K562 (cell line): ENCODE results near the gene SNW1. TPM values are rescaled to one million over a fixed set of nuclear protein-coding genes. Genes with fewer than 3 reads are reported as not detected.

Source experiments
- BDP1 ChIP-seq: IDR thresholded peaks from 3 replicates; pipeline ENCODE4 v1.6.1; 2011; ENCODE audit not compliant: insufficient read length, insufficient read depth
- GABPB2 ChIP-seq: fragments of 250-450 bp; sonication (Bioruptor Pico); conservative IDR thresholded peaks from 2 replicates; pipeline ENCODE4 v1.5.1; 2021; ENCODE audit warnings: mild to moderate bottlenecking
- HDAC1 ChIP-seq, 2 experiments: fragments of 450-650 bp; IDR thresholded peaks; 2 replicates each; pipeline ENCODE4 v1.6.1; 2016 to 2017; ENCODE audit warnings: inconsistent platforms in 1 of 2, mild to moderate bottlenecking in 1 of 2, moderate library complexity in 1 of 2
- PHF8 ChIP-seq: fragments of 200-600 bp; sonication (generic); IDR thresholded peaks from 2 replicates; pipeline ENCODE4 v1.6.1; 2012; ENCODE audit warnings: mixed run types, mild to moderate bottlenecking, inconsistent platforms, low read length, moderate library complexity, borderline replicate concordance
- SAP30 ChIP-seq: fragments of 200-600 bp; sonication (generic); IDR thresholded peaks from 2 replicates; pipeline ENCODE4 v1.6.1; 2012; ENCODE audit warnings: borderline replicate concordance, low read depth, mild to moderate bottlenecking, moderate library complexity, low read length, control low read depth, inconsistent platforms; ENCODE audit not compliant: insufficient read depth, poor library complexity, severe bottlenecking
- SMAD4 ChIP-seq: fragments of 250-450 bp; sonication (Bioruptor Pico); conservative IDR thresholded peaks from 2 replicates; pipeline ENCODE4 v1.8.0; 2021; ENCODE audit warnings: inconsistent platforms, mild to moderate bottlenecking, moderate library complexity
- SRF ChIP-seq, 2 experiments: fragments of 250-450, 450-650 bp in 1 of 2; sonication (Bioruptor Pico) in 1 of 2; sonication (generic) in 1 of 2; formaldehyde crosslinking; IDR thresholded peaks; 2 replicates each; pipeline versions ENCODE4 v1.5.0 to v1.5.1; 2020 to 2022; ENCODE audit warnings: mild to moderate bottlenecking in 1 of 2, missing genetic modification reagents in 1 of 2
- TAF7 ChIP-seq: fragments of 450-650 bp; IDR thresholded peaks from 2 replicates; pipeline ENCODE4 v1.6.1; 2016; ENCODE audit warnings: missing genetic modification characterization, missing compliant biosample characterization
- ZNF561 ChIP-seq: fragments of 450-650 bp; formaldehyde crosslinking; conservative IDR thresholded peaks from 2 replicates; pipeline ENCODE4 v1.4.0; 2020; ENCODE audit warnings: mild to moderate bottlenecking, moderate library complexity
- polyA plus RNA-seq, 8 experiments: library from polyadenylated mRNA; depleted of rRNA in 4 of 8; stranded (reverse) in 5 of 8; unstranded in 3 of 8; fragments of >200 nt; fragmentation: Nextera tagmentation in 2 of 8; fragmentation: Illumina TruSeq in 1 of 8; extraction: Ambion mirVana in 2 of 8; extraction: Trizol in 1 of 8; gene quantifications; 2 replicates each; pipeline versions ENCODE4 v1.2.1 to v1.2.3, GENCODE V29; 2011 to 2014; ENCODE audit warnings: inconsistent platforms in 1 of 8, missing spikeins in 1 of 8
- total RNA-seq, 7 experiments: library from RNA; depleted of rRNA in 6 of 7; stranded (reverse); fragments of >200 nt in 6 of 7; fragmentation: Illumina TruSeq in 2 of 7; extraction: Trizol in 2 of 7; gene quantifications; 2 replicates each; pipeline versions ENCODE4 v1.2.1 to v1.2.3, GENCODE V29; 2011 to 2021; ENCODE audit warnings: low replicate concordance in 1 of 7
- TF ChIP-seq, protein P1 (sequence below): IDR thresholded peaks from 2 replicates; pipeline ENCODE4 v1.6.1; 2011; ENCODE audit warnings: borderline replicate concordance, low read depth, mild to moderate bottlenecking, moderate library complexity, low read length; ENCODE audit not compliant: insufficient read depth, poor library complexity, severe bottlenecking
- TF ChIP-seq, protein P2 (sequence below), 2 experiments: fragments of 450-650 bp in 1 of 2; sonication (generic) in 1 of 2; formaldehyde crosslinking in 1 of 2; IDR thresholded peaks; 2 replicates each; pipeline versions ENCODE4 v1.7.1 to v1.9.0; 2016 to 2022; ENCODE audit warnings: inconsistent platforms in 1 of 2, mild to moderate bottlenecking in 1 of 2, missing genetic modification reagents in 1 of 2

Gene SNW1
- total and polyA plus RNA-seq, 9 of the 15 experiments (the other 6 are each of a cell fraction or from before 2014, with no cell fraction given), result 64.4 to 143 (median 98.2) TPM

DNA sequence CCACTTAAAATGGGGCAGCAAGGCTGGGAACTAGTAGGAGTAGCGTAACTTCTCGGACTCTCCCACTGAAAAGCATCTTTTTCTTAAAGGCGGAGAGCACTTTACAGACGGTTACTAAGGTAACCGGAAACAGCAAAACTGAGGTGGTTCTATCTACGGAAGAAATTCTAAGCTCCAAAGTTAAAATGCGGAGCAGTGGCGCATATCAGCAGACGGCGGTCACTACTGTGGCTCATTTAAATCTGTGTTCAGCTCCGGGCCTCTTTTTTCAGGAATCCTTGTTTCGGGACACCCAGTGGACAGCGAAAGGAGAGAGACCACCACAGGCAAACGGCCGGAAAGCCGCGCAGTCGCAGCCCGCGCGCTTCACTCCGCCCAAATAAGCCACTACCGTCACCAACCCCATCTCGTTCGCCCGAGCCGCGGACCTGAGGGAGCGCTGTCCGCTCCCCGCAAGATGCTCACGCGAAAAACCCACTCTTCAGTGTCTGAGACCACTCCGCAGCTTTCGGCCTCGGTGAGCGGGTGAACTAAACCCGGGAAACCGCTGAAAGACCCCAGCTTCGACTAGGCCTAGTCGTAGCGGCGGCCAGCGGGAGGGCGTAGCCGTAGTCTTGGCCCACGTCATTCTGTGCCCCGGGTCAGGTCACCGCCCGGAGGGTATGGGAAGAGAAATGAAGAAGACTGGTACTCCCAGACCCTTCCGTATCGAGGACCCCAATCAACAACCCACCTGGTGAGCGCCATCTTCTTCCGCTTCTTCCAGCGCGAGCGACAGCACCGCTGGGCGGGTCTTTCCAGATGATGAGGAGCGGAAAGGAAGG lies at the start of gene SNW1 (continued):
- TF ChIP-seq, protein P1, sequence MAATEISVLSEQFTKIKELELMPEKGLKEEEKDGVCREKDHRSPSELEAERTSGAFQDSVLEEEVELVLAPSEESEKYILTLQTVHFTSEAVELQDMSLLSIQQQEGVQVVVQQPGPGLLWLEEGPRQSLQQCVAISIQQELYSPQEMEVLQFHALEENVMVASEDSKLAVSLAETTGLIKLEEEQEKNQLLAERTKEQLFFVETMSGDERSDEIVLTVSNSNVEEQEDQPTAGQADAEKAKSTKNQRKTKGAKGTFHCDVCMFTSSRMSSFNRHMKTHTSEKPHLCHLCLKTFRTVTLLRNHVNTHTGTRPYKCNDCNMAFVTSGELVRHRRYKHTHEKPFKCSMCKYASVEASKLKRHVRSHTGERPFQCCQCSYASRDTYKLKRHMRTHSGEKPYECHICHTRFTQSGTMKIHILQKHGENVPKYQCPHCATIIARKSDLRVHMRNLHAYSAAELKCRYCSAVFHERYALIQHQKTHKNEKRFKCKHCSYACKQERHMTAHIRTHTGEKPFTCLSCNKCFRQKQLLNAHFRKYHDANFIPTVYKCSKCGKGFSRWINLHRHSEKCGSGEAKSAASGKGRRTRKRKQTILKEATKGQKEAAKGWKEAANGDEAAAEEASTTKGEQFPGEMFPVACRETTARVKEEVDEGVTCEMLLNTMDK, result no peak
- no peak for TF ChIP-seq SMAD4 (CRISPR knock-in tag)
- TF ChIP-seq GABPB2 (CRISPR knock-in tag), result no peak
- no peak for TF ChIP-seq SAP30
- peak; percentile 95 for TF ChIP-seq PHF8
- TF ChIP-seq, protein P2, sequence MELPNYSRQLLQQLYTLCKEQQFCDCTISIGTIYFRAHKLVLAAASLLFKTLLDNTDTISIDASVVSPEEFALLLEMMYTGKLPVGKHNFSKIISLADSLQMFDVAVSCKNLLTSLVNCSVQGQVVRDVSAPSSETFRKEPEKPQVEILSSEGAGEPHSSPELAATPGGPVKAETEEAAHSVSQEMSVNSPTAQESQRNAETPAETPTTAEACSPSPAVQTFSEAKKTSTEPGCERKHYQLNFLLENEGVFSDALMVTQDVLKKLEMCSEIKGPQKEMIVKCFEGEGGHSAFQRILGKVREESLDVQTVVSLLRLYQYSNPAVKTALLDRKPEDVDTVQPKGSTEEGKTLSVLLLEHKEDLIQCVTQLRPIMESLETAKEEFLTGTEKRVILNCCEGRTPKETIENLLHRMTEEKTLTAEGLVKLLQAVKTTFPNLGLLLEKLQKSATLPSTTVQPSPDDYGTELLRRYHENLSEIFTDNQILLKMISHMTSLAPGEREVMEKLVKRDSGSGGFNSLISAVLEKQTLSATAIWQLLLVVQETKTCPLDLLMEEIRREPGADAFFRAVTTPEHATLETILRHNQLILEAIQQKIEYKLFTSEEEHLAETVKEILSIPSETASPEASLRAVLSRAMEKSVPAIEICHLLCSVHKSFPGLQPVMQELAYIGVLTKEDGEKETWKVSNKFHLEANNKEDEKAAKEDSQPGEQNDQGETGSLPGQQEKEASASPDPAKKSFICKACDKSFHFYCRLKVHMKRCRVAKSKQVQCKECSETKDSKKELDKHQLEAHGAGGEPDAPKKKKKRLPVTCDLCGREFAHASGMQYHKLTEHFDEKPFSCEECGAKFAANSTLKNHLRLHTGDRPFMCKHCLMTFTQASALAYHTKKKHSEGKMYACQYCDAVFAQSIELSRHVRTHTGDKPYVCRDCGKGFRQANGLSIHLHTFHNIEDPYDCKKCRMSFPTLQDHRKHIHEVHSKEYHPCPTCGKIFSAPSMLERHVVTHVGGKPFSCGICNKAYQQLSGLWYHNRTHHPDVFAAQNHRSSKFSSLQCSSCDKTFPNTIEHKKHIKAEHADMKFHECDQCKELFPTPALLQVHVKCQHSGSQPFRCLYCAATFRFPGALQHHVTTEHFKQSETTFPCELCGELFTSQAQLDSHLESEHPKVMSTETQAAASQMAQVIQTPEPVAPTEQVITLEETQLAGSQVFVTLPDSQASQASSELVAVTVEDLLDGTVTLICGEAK (IDR thresholded peaks at IDR 0.05), result peak; percentile 77
- TF ChIP-seq, protein P2 (CRISPR knock-in tag; IDR thresholded peaks at IDR 0.05), result no peak
- no peak for TF ChIP-seq ZNF561 (CRISPR knock-in tag)
- peak in 1 of 2 experiments; percentile 15; a peak in 1 of 4 replicates for TF ChIP-seq SRF (CRISPR knock-in tag; IDR thresholded peaks at IDR 0.05)
- TF ChIP-seq TAF7 (tag), result peak; percentile 61; the same call in 1 of the 2 replicates
- peak in 1 of 2 experiments; percentile 66; a peak in 1 of 4 replicates for TF ChIP-seq HDAC1 (IDR thresholded peaks at IDR 0.05)
- no peak for TF ChIP-seq BDP1
